ENCODE data around the gene TGM5. TPM values are rescaled to one million over a fixed set of nuclear protein-coding genes. Genes with fewer than 3 reads are reported as not detected.
A peak's percentile ranks its signal among the peaks of the same experiment; 100 is the strongest.

TGM5 gene
- total RNA-seq, 4 donors from 2014 or later = 61.6 to 146 (median 69.3) TPM

DNA sequence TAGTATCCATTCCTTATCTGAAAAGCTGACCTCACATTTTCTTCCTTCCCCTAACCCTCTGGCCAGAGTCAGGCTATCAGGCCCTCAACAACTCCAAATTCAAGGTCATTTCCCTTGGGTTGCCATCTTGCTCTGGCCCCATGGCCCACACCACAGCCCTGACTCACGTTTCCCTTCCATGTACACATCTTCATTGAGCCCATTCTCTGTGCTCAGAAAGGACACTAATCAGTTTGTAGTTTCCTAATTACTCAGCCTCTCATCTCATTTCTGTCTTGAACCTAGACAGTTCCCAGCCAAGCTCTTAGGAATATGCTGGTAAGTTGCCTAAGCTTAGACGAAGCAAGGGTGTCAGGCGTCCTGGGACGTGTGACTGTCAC is 14.9 kb downstream of the TGM5 start:
- no peak for TF ChIP-seq CTCF (IDR thresholded peaks at IDR 0.05)
- TF ChIP-seq POLR2A (IDR thresholded peaks at IDR 0.05) = no peak
- TF ChIP-seq EP300 (IDR thresholded peaks at IDR 0.05) = no peak
- no peak for TF ChIP-seq POLR2AphosphoS5 (IDR thresholded peaks at IDR 0.05)
- Histone ChIP-seq H3K36me3 (no peaks in the 10 kb centered on the region), H3K4me1 (peaks cover 29% of the 10 kb centered on the region), H3K9me3 (no peaks in the 10 kb centered on the region), H3K27me3 (no peaks in the 10 kb centered on the region), H3K4me3 (no peak overlapping the region), H3K27ac (peak overlapping the region; percentile 7)
- 82% methylated on average over 4 of the region's 4 CpGs for WGBS
- DNase-seq (ENCODE audit: low spot score in 2 of 2) = no peak

GRCh38 chr15:43251185-43251870 is 15.4 kb downstream of the TGM5 start:
- Histone ChIP-seq H3K27ac (peak overlapping the region; percentile 7), H3K9me3 (no peaks in the 10 kb centered on the region), H3K36me3 (no peaks in the 10 kb centered on the region), H3K4me3 (no peak overlapping the region), H3K4me1 (peaks cover 29% of the 10 kb centered on the region), H3K27me3 (no peaks in the 10 kb centered on the region)
- no peak for TF ChIP-seq CTCF (IDR thresholded peaks at IDR 0.05)
- TF ChIP-seq POLR2AphosphoS5 (IDR thresholded peaks at IDR 0.05) = no peak
- no peak for TF ChIP-seq EP300 (IDR thresholded peaks at IDR 0.05)
- no peak for TF ChIP-seq POLR2A (IDR thresholded peaks at IDR 0.05)
- 68% methylated on average over 7 of the region's 8 CpGs for WGBS
- DNase-seq (ENCODE audit: low spot score in 2 of 2) = no peak

- Histone ChIP-seq H3K36me3 (no peaks in the 10 kb centered on the region), H3K4me3 (no peak overlapping the region), H3K9me3 (no peaks in the 10 kb centered on the region), H3K27me3 (no peaks in the 10 kb centered on the region), H3K4me1 (peaks cover 29% of the 10 kb centered on the region), H3K27ac (peak overlapping the region; percentile 12)
- no peak for DNase-seq (ENCODE audit: low spot score in 2 of 2)
- TF ChIP-seq EP300 (IDR thresholded peaks at IDR 0.05) = no peak
- TF ChIP-seq POLR2AphosphoS5 (IDR thresholded peaks at IDR 0.05) = no peak
- no peak for TF ChIP-seq POLR2A (IDR thresholded peaks at IDR 0.05)
- no peak for TF ChIP-seq CTCF (IDR thresholded peaks at IDR 0.05)
- 53% methylated on average over 2 of the region's 2 CpGs for WGBS
These were observed 15.9 kb downstream of the TGM5 start for GRCh38 chr15:43250785-43251184.

- WGBS = 50% methylated on average over 5 of the region's 5 CpGs
- Histone ChIP-seq H3K4me1 (peaks cover 29% of the 10 kb centered on the region), H3K4me3 (no peak overlapping the region), H3K27me3 (no peaks in the 10 kb centered on the region), H3K36me3 (no peaks in the 10 kb centered on the region), H3K9me3 (no peaks in the 10 kb centered on the region), H3K27ac (no peak overlapping the region)
- DNase-seq (ENCODE audit: low spot score in 2 of 2) = no peak
- TF ChIP-seq EP300 (IDR thresholded peaks at IDR 0.05) (no peak), CTCF (IDR thresholded peaks at IDR 0.05) (no peak), POLR2A (IDR thresholded peaks at IDR 0.05) (no peak), POLR2AphosphoS5 (IDR thresholded peaks at IDR 0.05) (no peak)
These were observed 17.0 kb downstream of the TGM5 start for GRCh38 chr15:43249699-43250203.

DNA sequence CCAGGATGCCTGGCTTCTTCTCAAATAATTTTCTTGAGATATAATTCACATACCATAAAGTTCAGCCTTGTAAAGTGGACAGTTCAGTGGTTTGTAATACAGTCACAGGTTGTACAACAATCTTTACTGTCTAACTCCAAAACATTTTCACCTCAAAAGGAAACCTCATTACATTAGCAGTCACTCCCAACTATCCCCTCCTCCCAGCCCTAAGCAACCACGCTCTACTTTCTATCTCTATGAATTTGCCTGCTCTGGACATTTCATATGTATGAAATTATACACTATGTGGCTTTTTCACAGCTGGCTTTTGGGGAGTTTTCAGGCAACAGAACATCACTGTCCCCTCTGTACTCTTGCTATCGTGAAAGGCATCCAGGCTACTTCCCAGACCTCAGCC is 17.5 kb downstream of the TGM5 start:
- DNase-seq (ENCODE audit: low spot score in 2 of 2) = no peak

More for the DNA sequence above, 17.5 kb downstream of the TGM5 start:
- TF ChIP-seq CTCF (IDR thresholded peaks at IDR 0.05) (no peak), POLR2AphosphoS5 (IDR thresholded peaks at IDR 0.05) (no peak)
- Histone ChIP-seq H3K27ac (peak overlapping the region; percentile 15), H3K27me3 (no peaks in the 10 kb centered on the region), H3K36me3 (no peaks in the 10 kb centered on the region), H3K4me1 (peaks cover 24% of the 10 kb centered on the region), H3K9me3 (no peaks in the 10 kb centered on the region), H3K4me3 (no peak overlapping the region)
- 68% methylated on average over 2 of the region's 2 CpGs for WGBS

Measured in suprapubic skin (tissue), 4 donors.